IPS DF 6.9 (cell line): Measurements from ENCODE around the gene DRC1.
"Not testable (repeated sequence)": the region's sequence is repeated elsewhere in the genome, so short reads cannot be mapped to it uniquely, and the experiment has no call there.

Source experiments
- DNase-seq: peaks from one replicate; pipeline ENCODE4 v3.0.0-alpha.2; 2013; ENCODE audit warnings: low read depth, low spot score
- H3K27ac ChIP-seq: one replicate; pipeline ENCODE4 v1.5.1; 2013; ENCODE audit warnings: low read length, control low read depth
- H3K27me3 ChIP-seq: 2 replicates; pipeline ENCODE4 v1.6.1; 2013; ENCODE audit warnings: mild to moderate bottlenecking, low read length; ENCODE audit not compliant: control insufficient read depth, insufficient read depth
- H3K36me3 ChIP-seq: 2 replicates; pipeline ENCODE4 v1.6.1; 2013; ENCODE audit warnings: low read length; ENCODE audit not compliant: control insufficient read depth, insufficient read depth
- H3K4me1 ChIP-seq: 2 replicates; pipeline ENCODE4 v1.6.1; 2013; ENCODE audit warnings: low read length; ENCODE audit not compliant: control insufficient read depth, insufficient read depth
- H3K4me3 ChIP-seq: 2 replicates; pipeline ENCODE4 v1.5.1; 2013; ENCODE audit warnings: mild to moderate bottlenecking, low read length
- H3K9me3 ChIP-seq: 2 replicates; pipeline ENCODE4 v1.6.1; 2013; ENCODE audit warnings: low read length, inconsistent platforms; ENCODE audit not compliant: control insufficient read depth, insufficient read depth
- WGBS: extraction: QIAGEN DNeasy Blood & Tissue Kit; methylation state at CpG from one replicate; pipeline ENCODE4 v1.1.7; 2013; ENCODE audit warnings: mixed read lengths, missing lambda C conversion rate; ENCODE audit not compliant: insufficient read length, insufficient coverage; 5-methylcytosine and 5-hydroxymethylcytosine counted together

DRC1 gene

DNA sequence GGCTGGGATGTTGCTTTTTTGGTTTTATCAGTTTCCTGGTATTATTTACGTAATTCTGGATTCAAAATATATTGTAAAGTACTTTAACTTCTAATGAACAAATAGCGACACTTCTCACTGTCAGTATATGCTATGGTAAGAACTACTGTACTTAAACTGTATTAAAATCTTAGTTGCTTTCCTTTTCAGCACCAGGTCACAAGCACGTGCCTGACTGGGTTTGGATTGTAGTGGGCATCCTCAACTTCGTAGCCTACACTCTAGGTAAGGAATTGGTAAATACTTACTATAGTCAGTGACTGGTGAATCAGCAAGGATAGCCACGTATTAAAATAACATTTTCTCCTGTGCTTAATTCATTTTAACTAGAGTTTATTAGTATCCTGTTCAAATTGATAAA is 34.8 kb upstream of the DRC1 start:
- H3K27me3 ChIP-seq, result no peaks in the 10 kb centered on the region
- no peak overlapping the region for H3K27ac ChIP-seq
- no peak for DNase-seq
- no peak overlapping the region for H3K4me3 ChIP-seq
- H3K36me3 ChIP-seq, result no peaks in the 10 kb centered on the region; the same call in 1 of the 2 replicates
- no peaks in the 10 kb centered on the region for H3K9me3 ChIP-seq
- H3K4me1 ChIP-seq, result no peaks in the 10 kb centered on the region
- no CpG with 5 or more reads among the region's 5 CpGs for WGBS

DNA sequence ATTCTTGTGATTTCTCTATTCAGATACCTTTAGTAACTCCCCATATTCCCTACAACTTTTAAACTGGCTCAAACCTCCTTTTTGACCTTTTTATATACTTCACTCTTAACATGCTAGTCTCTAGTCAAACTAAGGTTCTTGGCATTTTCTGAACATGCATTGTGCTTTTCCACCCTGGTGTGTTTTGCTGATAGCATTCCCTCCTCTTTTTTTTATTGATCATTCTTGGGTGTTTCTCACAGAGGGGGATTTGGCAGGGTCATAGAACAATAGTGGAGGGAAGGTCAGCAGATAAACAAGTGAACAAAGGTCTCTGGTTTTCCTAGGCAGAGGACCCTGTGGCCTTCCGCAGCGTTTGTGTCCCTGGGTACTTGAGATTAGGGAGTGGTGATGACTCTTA is 32.1 kb upstream of the DRC1 start:
- H3K4me3 ChIP-seq, H3K36me3 ChIP-seq, H3K4me1 ChIP-seq, H3K9me3 ChIP-seq, DNase-seq, H3K27ac ChIP-seq, H3K27me3 ChIP-seq: not testable (repeated sequence)
- WGBS, result no CpG with 5 or more reads among the region's 2 CpGs

DNA sequence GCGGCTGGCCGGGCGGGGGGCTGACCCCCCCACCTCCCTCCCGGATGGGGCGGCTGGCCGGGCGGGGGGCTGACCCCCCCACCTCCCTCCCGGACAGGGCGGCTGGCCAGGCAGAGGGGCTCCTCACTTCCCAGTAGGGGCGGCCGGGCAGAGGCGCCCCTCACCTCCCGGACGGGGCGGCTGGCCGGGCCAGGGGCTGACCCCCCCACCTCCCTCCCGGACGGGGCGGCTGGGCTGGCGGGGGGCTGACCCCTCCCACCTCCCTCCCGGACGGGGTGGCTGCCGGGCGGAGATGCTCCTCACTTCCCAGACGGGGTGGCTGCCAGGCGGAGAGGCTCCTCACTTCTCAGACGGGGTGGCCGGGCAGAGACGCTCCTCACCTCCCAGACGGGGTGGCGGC is 30.8 kb upstream of the DRC1 start:
- not testable (repeated sequence) for DNase-seq
- WGBS, result no CpG with 5 or more reads among the region's 31 CpGs

DNA sequence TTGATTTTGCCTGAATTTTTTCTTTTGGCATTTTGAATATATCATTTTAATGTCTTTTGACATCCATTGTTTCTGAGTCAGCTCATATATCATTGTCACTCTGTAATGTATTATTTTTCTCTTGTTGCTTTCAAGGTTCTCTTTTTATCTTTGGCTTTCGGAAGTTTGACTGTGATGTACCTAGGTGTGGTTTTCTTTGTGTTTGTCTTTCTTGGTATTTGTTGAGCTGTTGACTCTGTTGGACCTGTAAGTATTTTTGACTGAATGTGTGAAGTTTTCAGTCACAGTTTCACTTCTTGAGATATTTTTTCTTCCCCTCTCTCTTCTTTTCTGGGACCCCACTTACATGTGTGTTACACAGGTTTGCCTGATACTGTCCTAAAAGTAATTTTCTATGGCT is 24.9 kb upstream of the DRC1 start:
- H3K36me3 ChIP-seq, result no peaks in the 10 kb centered on the region; the same call in 1 of the 2 replicates
- no peaks in the 10 kb centered on the region for H3K27me3 ChIP-seq
- H3K27ac ChIP-seq, result no peak overlapping the region
- no peak for DNase-seq
- no peaks in the 10 kb centered on the region for H3K4me1 ChIP-seq
- H3K4me3 ChIP-seq, result no peak overlapping the region
- H3K9me3 ChIP-seq, result no peaks in the 10 kb centered on the region
- no CpG with 5 or more reads among the region's 1 CpG for WGBS

More for the DNA sequence above, 30.8 kb upstream of the DRC1 start:
- H3K36me3 ChIP-seq, H3K27me3 ChIP-seq, H3K9me3 ChIP-seq, H3K4me3 ChIP-seq, H3K4me1 ChIP-seq, H3K27ac ChIP-seq: not testable (repeated sequence)

DNA sequence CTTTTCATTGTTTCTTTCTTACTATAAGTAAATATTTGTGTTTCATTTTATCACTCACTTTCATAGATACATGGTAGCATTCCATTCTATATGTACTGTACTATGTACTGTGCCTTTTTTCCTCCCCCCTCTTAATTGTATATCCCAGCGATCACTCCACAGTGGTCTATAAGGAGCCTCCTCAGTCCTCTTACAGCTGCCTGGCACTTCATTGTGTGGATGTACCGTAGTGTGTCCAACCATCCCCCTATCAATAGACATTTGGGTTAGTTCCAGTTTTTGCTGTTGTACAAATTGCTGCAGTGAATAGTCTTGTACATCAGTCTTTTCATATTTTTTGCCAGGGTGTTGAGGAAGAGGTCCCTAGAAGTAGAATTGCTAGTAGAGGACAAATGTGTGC is 21.4 kb upstream of the DRC1 start:
- Histone ChIP-seq H3K4me1 (no peaks in the 10 kb centered on the region), H3K27ac (no peak overlapping the region), H3K27me3 (no peaks in the 10 kb centered on the region), H3K4me3 (no peak overlapping the region), H3K9me3 (no peaks in the 10 kb centered on the region), H3K36me3 (no peaks in the 10 kb centered on the region; the same call in 1 of the 2 replicates)
- no peak for DNase-seq
- no CpG with 5 or more reads among the region's 2 CpGs for WGBS

DNA sequence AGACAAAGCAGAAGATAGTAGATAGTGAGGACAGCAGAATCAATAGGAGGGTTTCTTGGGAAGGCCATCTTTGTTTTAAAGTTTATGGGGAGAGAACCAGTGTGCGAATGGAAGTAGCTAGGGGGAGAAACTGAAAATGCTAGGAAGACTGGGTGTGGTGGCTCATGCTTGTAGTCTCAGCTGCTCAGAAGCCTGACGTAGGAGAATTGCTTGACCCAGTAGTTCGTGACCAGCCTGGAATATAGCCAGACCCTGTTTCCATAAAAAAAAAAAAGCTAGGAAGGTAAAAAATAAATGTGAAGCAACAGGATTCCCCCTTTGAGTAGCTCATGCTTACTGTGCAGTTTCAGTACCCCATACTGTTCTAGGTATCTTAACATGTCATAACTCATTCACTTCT is 19.2 kb upstream of the DRC1 start:
- Histone ChIP-seq H3K4me3 (no peak overlapping the region), H3K27me3 (no peaks in the 10 kb centered on the region), H3K27ac (no peak overlapping the region), H3K9me3 (no peaks in the 10 kb centered on the region), H3K4me1 (no peaks in the 10 kb centered on the region), H3K36me3 (no peaks in the 10 kb centered on the region; the same call in 1 of the 2 replicates)
- DNase-seq, result no peak
- no CpG with 5 or more reads among the region's 3 CpGs for WGBS

DNA sequence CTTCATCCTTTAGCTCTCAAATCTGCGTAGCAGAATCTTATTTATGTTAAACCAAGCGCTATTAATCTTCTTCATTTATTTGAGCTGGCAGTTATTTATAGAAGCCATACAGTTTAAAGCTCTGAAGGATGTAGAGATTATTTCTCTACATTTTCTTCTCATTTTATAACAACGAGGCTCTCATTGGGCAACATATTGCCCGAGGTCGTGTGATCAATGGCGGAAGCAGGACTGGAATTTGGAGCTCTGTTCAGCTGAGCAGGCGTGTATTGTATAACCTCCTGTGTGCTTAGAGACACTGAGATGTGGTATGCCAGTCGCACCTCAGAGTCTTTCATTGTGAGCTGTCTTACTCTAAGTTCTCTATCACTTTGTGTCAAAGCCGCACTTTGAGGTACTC is 17.5 kb upstream of the DRC1 start:
- Histone ChIP-seq H3K4me1 (no peaks in the 10 kb centered on the region), H3K4me3 (no peak overlapping the region), H3K9me3 (no peaks in the 10 kb centered on the region), H3K36me3 (no peaks in the 10 kb centered on the region), H3K27ac (no peak overlapping the region), H3K27me3 (no peaks in the 10 kb centered on the region)
- no CpG with 5 or more reads among the region's 9 CpGs for WGBS
- no peak for DNase-seq

DNA sequence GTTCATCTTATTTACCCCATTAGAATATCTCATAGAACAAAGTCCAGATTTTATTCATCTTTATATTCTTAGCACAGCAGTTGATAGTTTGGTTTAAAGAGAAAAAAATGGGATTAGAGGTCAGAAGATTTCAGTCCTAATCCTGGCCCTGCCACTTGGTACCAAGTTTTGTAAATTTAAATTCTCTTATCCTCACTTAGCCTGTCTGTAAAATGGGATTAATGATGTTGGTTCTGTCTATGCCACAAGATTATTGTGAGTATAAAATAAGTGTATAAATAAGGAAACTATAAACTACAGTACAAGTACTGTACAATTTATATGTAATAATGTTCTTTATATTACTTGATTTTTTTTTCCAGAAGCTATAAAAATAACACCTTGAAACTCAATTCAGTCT is 17.1 kb upstream of the DRC1 start:
- Histone ChIP-seq H3K4me3 (no peak overlapping the region), H3K4me1 (no peaks in the 10 kb centered on the region), H3K27me3 (no peaks in the 10 kb centered on the region), H3K9me3 (no peaks in the 10 kb centered on the region), H3K27ac (no peak overlapping the region), H3K36me3 (no peaks in the 10 kb centered on the region)
- DNase-seq, result no peak

DNA sequence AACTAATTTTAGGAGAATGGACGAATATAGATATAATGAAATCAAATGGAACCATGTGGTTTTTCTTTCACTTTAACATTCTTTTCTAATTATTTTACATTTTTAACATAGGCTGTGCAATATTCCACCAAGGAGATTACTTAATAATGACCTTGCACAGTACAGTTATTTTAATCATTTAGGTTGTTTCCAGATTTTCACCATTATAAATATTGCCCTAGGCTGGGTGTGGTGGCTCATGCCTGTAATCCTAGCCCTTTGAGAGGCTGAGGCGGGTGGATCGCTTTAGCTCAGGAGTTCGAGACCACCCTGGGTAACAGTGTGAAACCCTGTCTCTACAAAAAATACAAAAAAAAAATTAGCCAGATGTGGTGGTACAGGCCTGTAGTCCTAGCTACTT is 14.5 kb upstream of the DRC1 start:
- Histone ChIP-seq H3K4me3 (no peak overlapping the region), H3K9me3 (no peaks in the 10 kb centered on the region), H3K27ac (no peak overlapping the region), H3K36me3 (no peaks in the 10 kb centered on the region), H3K27me3 (no peaks in the 10 kb centered on the region), H3K4me1 (no peaks in the 10 kb centered on the region)
- DNase-seq, result no peak
- no CpG with 5 or more reads among the region's 4 CpGs for WGBS

DNA sequence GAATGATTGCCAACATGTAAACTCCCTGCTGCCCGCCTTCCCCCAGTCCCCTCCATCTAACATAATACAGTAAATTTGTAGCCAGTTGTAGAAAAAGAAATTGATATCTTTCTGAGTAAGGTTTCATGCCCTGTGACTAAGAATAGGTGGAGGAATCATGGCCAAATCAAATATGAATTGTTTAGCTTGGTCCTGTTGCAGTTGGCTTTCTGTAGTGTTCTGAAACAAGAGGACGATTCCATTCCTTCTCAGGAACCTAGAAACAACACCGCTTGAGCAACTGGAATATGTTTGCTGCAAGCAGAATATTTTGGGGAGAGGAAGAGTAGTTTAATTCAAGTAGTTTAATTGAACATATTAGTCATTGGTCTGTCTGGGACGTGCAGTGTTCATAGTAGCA is 7.0 kb upstream of the DRC1 start:
- Histone ChIP-seq H3K27ac (no peak overlapping the region), H3K4me3 (no peak overlapping the region), H3K36me3 (no peaks in the 10 kb centered on the region; the same call in 1 of the 2 replicates), H3K4me1 (no peaks in the 10 kb centered on the region), H3K27me3 (no peaks in the 10 kb centered on the region), H3K9me3 (no peaks in the 10 kb centered on the region)
- no peak for DNase-seq
- WGBS, result no CpG with 5 or more reads among the region's 4 CpGs

DNA sequence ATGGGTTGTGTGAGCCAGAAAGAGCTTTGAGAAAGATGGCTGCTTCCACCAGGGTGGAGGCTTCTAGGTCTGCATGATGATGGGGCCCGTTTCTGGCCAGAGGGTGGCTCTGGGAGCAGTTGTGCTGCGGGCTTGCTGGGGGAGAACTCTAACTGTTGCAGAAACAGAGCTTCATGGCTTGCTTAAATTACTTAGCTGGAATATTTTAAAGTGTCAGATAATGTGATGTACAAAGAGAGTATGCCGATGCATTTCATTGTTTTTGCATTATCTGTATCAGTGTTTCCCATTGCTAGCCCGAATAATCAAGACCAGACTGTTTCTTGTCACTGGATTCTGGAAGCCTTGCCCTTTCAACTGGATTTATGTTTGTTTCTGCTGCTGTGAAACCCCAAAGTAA is 6.3 kb upstream of the DRC1 start:
- no peaks in the 10 kb centered on the region for H3K9me3 ChIP-seq
- no peak overlapping the region for H3K4me3 ChIP-seq
- DNase-seq, result no peak
- no peaks in the 10 kb centered on the region; the same call in 1 of the 2 replicates for H3K36me3 ChIP-seq
- no CpG with 5 or more reads among the region's 4 CpGs for WGBS
- H3K4me1 ChIP-seq, result no peaks in the 10 kb centered on the region
- H3K27me3 ChIP-seq, result no peaks in the 10 kb centered on the region
- H3K27ac ChIP-seq, result no peak overlapping the region
